ENCODE data around the gene FBXO46. TPM values are rescaled to one million over a fixed set of nuclear protein-coding genes. Genes with fewer than 3 reads are reported as not detected.

FBXO46 gene
- total and polyA plus RNA-seq, 10 of the 15 experiments (the other 5 are each of a cell fraction or from before 2014, with no cell fraction given) = 2.5 to 61.5 (median 13.7) TPM

- RAD21 ChIA-PET (ENCODE audit: unreplicated experiment) = no interaction called here
- WGBS (ENCODE audit: insufficient coverage, insufficient replicate concordance, low lambda C conversion rate, missing lambda C conversion rate) = 39% methylated on average over 5 of the region's 5 CpGs
- POLR2A ChIA-PET = interaction anchor here (0.6 kb wide), 1 partner anchor 825 kb away, joined by 3 read pairs; no protein-coding TSS in a partner anchor
- no peak overlapping the region for H3K27ac ChIP-seq (ENCODE audit: control insufficient read depth, insufficient read depth)
- CTCF ChIA-PET = interaction anchor here (1.2 kb wide), 1 partner anchor 23 kb away, joined by 4 read pairs; the partner anchor contains the start of gene SIX5
- FAIRE-seq (no peak), ATAC-seq (no peak), DNase-seq (ENCODE audit: low read depth, low spot score) (no peak)
- H3K4me3 ChIP-seq = no peak overlapping the region
- no peaks in the 10 kb centered on the region for H3K79me2 ChIP-seq (ENCODE audit: control insufficient read depth, insufficient read depth, low read length)
- intact Hi-C loops (cut with micrococcal nuclease; ENCODE audit: unreplicated experiment) (no loop called here), in situ Hi-C loops (cut with MboI) (no loop called here)
- no peaks in the 10 kb centered on the region for H3K4me1 ChIP-seq (ENCODE audit: control insufficient read depth, insufficient read depth, low read length)
- peaks cover 0 to 2% of the 10 kb centered on the region in 2 experiments; a peak in 2 of 4 replicates for H3K27me3 ChIP-seq (replicated peaks in 1 of 2; ENCODE audit: control insufficient read depth in 2 of 2, insufficient read depth in 2 of 2, low read length in 1 of 2)
- no peak overlapping the region for H3K4me2 ChIP-seq (ENCODE audit: control insufficient read depth, insufficient read depth)
- no peaks in the 10 kb centered on the region for H4K20me1 ChIP-seq (ENCODE audit: control insufficient read depth, insufficient read depth)
- no peak overlapping the region for H3K9ac ChIP-seq (ENCODE audit: control insufficient read depth, insufficient read depth, low read length)
- BruUV-seq (replicated peaks) = no TSS peak
- SMC1A ChIA-PET (ENCODE audit: uncharacterized antibody, unreplicated experiment) = no interaction called here
- TF ChIP-seq CEBPZ (IDR thresholded peaks at IDR 0.05; ENCODE audit: low read depth, low read length) (no peak), TCF7 (IDR thresholded peaks at IDR 0.05; ENCODE audit: borderline replicate concordance) (no peak), IRF4 (IDR thresholded peaks at IDR 0.05; ENCODE audit: low read depth, low read length) (no peak), EP300 (IDR thresholded peaks at IDR 0.05; ENCODE audit: borderline replicate concordance in 1 of 2, control insufficient read depth in 1 of 2, low read depth in 2 of 2, low read length in 2 of 2) (no peak), ATF2 (IDR thresholded peaks at IDR 0.05; ENCODE audit: low read length) (no peak), LARP7 (IDR thresholded peaks at IDR 0.05) (no peak), POU2F2 (IDR thresholded peaks at IDR 0.05; ENCODE audit: borderline replicate concordance, low read depth, low read length) (no peak), NBN (IDR thresholded peaks at IDR 0.05) (no peak), GABPA (IDR thresholded peaks at IDR 0.05; ENCODE audit: low read depth) (no peak), BCL3 (IDR thresholded peaks at IDR 0.05; ENCODE audit: borderline replicate concordance, insufficient read depth, low read depth, low read length, poor library complexity, severe bottlenecking) (no peak)
- no peaks in the 10 kb centered on the region for H3K36me3 ChIP-seq (ENCODE audit: control insufficient read depth in 2 of 2, insufficient read depth in 2 of 2, low read length in 1 of 2)
- H2AFZ ChIP-seq (ENCODE audit: control insufficient read depth, low read depth, low read length) = no peak overlapping the region
- no peaks in the 10 kb centered on the region for H3K9me3 ChIP-seq (replicated peaks; ENCODE audit: control insufficient read depth, insufficient read depth, low read length)
These were observed 16.2 kb upstream of the FBXO46 start for GRCh38 chr19:45746866-45747265.
